Activated T-cell treated with anti-CD3 and anti-CD28 coated beads, Interleukin-2, amount 50 U/mL, for 4 hours (primary cell): ENCODE results near the gene APLP1. TPM values are rescaled to one million over a fixed set of nuclear protein-coding genes. Genes with fewer than 3 reads are reported as not detected.

ENCODE experiments used
- ATAC-seq, 2 donors: fragments of 200-7000 bp; cut with Tn5 transposase; one replicate each; pipeline ENCODE4 v1.10.0; 2021
- DNase-seq: peaks from one replicate; pipeline ENCODE4 v3.0.0-alpha.2; 2020
- H3K27me3 Mint-ChIP-seq: one replicate; pipeline ENCODE4 v1.8.0; 2021; ENCODE audit warnings: low read depth, mixed read lengths
- H3K36me3 Mint-ChIP-seq: one replicate; pipeline ENCODE4 v1.8.0; 2022; ENCODE audit warnings: mixed read lengths; ENCODE audit not compliant: insufficient read depth
- H3K4me1 Mint-ChIP-seq: one replicate; pipeline ENCODE4 v1.8.0; 2021; ENCODE audit warnings: low read depth, mixed read lengths
- H3K4me3 Mint-ChIP-seq: one replicate; pipeline ENCODE4 v1.8.0; 2021; ENCODE audit warnings: mild to moderate bottlenecking, moderate library complexity, mixed read lengths
- H3K9me3 Mint-ChIP-seq: one replicate; pipeline ENCODE4 v1.8.0; 2021; ENCODE audit warnings: mixed read lengths
- total RNA-seq, 3 donors: library from RNA; stranded (reverse); gene quantifications; one replicate each; pipeline ENCODE4 v1.2.1, GENCODE V29; 2021

APLP1 gene
- total RNA-seq, 3 donors from 2014 or later: 0.24 to 0.34 TPM; not detected in 1

- Mint-ChIP-seq H3K27me3 (no peaks in the 10 kb centered on the region), H3K4me3 (no peak overlapping the region), H3K36me3 (no peaks in the 10 kb centered on the region), H3K9me3 (no peaks in the 10 kb centered on the region), H3K4me1 (peaks cover 13% of the 10 kb centered on the region)
- DNase-seq (no peak), ATAC-seq (no peak)
Observed at GRCh38 chr19:35915443-35915842, 47.1 kb downstream of the APLP1 start.

DNA sequence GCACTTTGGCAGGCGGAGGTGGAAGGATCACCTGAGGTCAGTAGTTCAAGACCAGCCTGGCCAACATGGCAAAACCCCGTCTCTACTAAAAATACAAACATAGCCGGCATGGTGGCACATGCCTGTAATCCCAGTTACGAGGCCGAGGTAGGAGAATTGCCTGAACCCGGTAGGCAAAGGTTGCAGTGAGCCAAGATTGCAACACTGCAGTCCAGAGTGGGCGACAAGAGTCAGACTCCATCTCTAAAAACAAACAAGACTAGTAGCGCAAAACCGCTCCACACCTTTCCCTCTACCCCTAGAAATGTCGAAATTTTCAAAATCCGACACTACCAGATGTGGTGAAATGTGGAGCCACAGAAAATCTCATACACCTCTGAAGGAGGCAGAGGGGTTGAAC lies 50.9 kb downstream of the APLP1 start:
- Mint-ChIP-seq H3K9me3 (no peaks in the 10 kb centered on the region), H3K27me3 (no peaks in the 10 kb centered on the region), H3K4me1 (no peaks in the 10 kb centered on the region), H3K36me3 (no peaks in the 10 kb centered on the region), H3K4me3 (no peak overlapping the region)
- ATAC-seq (no peak), DNase-seq (no peak)

- H3K27me3 Mint-ChIP-seq: no peaks in the 10 kb centered on the region
Observed at GRCh38 chr19:35921012-35921411, 52.6 kb downstream of the APLP1 start.

GRCh38 chr19:35925501-35925900 lies 57.1 kb downstream of the APLP1 start:
- Mint-ChIP-seq H3K9me3 (peaks cover 4% of the 10 kb centered on the region), H3K4me1 (peaks cover 14% of the 10 kb centered on the region), H3K4me3 (no peak overlapping the region), H3K36me3 (no peaks in the 10 kb centered on the region), H3K27me3 (no peaks in the 10 kb centered on the region)
- ATAC-seq (no peak), DNase-seq (no peak)

More at GRCh38 chr19:35921012-35921411, 52.6 kb downstream of the APLP1 start:
- no peak for DNase-seq
- Mint-ChIP-seq H3K4me3 (no peak overlapping the region), H3K36me3 (no peaks in the 10 kb centered on the region), H3K4me1 (no peaks in the 10 kb centered on the region), H3K9me3 (peaks cover 3% of the 10 kb centered on the region)
- ATAC-seq: no peak

DNA sequence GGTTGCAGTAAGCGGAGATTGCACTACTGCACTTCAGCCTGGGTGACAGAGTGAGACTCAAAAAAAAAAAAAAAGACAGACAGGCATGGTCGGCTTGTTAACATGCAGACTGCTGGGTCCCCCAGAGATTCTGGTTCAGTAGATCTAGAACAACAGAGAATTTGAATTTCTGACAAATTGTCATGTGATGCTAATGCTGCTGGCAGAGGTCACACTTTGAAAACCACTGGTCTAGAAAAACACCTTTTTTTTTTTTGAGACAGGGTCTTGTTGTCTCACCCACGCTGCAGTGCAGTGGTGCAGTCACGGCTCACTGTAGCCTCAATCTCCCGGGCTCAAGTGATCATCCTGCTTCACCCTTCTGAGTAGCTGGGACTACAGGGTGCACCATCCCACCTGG lies 60.1 kb downstream of the APLP1 start:
- Mint-ChIP-seq H3K27me3 (no peaks in the 10 kb centered on the region), H3K4me3 (no peak overlapping the region), H3K9me3 (peaks cover 4% of the 10 kb centered on the region), H3K4me1 (peaks cover 24% of the 10 kb centered on the region), H3K36me3 (no peaks in the 10 kb centered on the region)
- DNase-seq (no peak), ATAC-seq (no peak)

Other genes with a start within 250 kb of the APLP1 start
- 100 to 1,000 TPM; 136 to 153 (median 139) TPM for gene RBM42, start 239.5 kb upstream of the APLP1 start, total RNA-seq
- 1 to 10 TPM in 1 of 3 donors, under 1 TPM in 2; 0.16 to 1.2 (median 0.56) TPM for gene ETV2, start 226.8 kb upstream of the APLP1 start, total RNA-seq
- 100 to 1,000 TPM; 462 to 480 (median 465) TPM for gene COX6B1, start 220.3 kb upstream of the APLP1 start, total RNA-seq
- gene UPK1A, start 202.1 kb upstream of the APLP1 start, total RNA-seq: under 1 TPM; 0.22 to 0.26 (median 0.23) TPM
- 100 to 1,000 TPM in 2 of 3 donors, 10 to 100 TPM in 1; 90.8 to 136 (median 101) TPM for gene ZBTB32, start 164.0 kb upstream of the APLP1 start, total RNA-seq
- gene KMT2B, start 150.6 kb upstream of the APLP1 start, total RNA-seq: 10 to 100 TPM; 64.1 to 74.8 (median 74.5) TPM
- gene IGFLR1, start 126.1 kb upstream of the APLP1 start, total RNA-seq: 10 to 100 TPM; 24.0 to 32.7 (median 29.8) TPM
- 10 to 100 TPM; 18.9 to 25.2 (median 19.4) TPM for gene U2AF1L4, start 123.2 kb upstream of the APLP1 start, total RNA-seq
- gene PSENEN, start 122.9 kb upstream of the APLP1 start, total RNA-seq: 10 to 100 TPM; 46.1 to 49.3 (median 47.9) TPM
- gene LIN37, start 120.0 kb upstream of the APLP1 start, total RNA-seq: 1 to 10 TPM; 5.8 to 6.4 (median 6.4) TPM
- gene HSPB6, start 111.5 kb upstream of the APLP1 start, total RNA-seq: under 1 TPM; 0.22 to 0.46 (median 0.37) TPM
- gene PROSER3, start 110.4 kb upstream of the APLP1 start, total RNA-seq: 10 to 100 TPM; 27.2 to 33.7 (median 27.3) TPM
- 1 to 10 TPM; 5.5 to 6.9 (median 6.2) TPM for gene ARHGAP33, start 93.0 kb upstream of the APLP1 start, total RNA-seq
- not detected for gene PRODH2, start 55.7 kb upstream of the APLP1 start, total RNA-seq
- gene NPHS1, start 16.1 kb upstream of the APLP1 start, total RNA-seq: under 1 TPM in 2 of 3 donors, not detected in 1; 0.13 to 0.16 TPM
- gene KIRREL2, start 11.7 kb upstream of the APLP1 start, total RNA-seq: under 1 TPM; 0.24 to 0.92 (median 0.86) TPM
- 100 to 1,000 TPM; 138 to 149 (median 142) TPM for gene NFKBID, start 32.0 kb downstream of the APLP1 start, total RNA-seq
- 10 to 100 TPM; 22.6 to 37.1 (median 24.0) TPM for gene HCST, start 34.0 kb downstream of the APLP1 start, total RNA-seq
- gene TYROBP, start 39.7 kb downstream of the APLP1 start, total RNA-seq: under 1 TPM in 2 of 3 donors, not detected in 1; 0.52 to 0.69 TPM
- gene LRFN3, start 67.8 kb downstream of the APLP1 start, total RNA-seq: 10 to 100 TPM; 14.1 to 15.3 (median 14.4) TPM
- 10 to 100 TPM; 27.3 to 29.7 (median 28.0) TPM for gene SDHAF1, start 126.6 kb downstream of the APLP1 start, total RNA-seq
- gene SYNE4, start 140.2 kb downstream of the APLP1 start, total RNA-seq: 1 to 10 TPM in 2 of 3 donors, under 1 TPM in 1; 0.92 to 1.4 (median 1.2) TPM
- 10 to 100 TPM; 33.1 to 38.2 (median 36.1) TPM for gene ALKBH6, start 145.6 kb downstream of the APLP1 start, total RNA-seq
- 1 to 10 TPM in 1 of 3 donors, under 1 TPM in 2; 0.33 to 1.4 (median 0.58) TPM for gene CLIP3, start 164.3 kb downstream of the APLP1 start, total RNA-seq
- gene THAP8, start 185.7 kb downstream of the APLP1 start, total RNA-seq: 1 to 10 TPM in 1 of 3 donors, under 1 TPM in 2; 0.76 to 1.2 (median 0.90) TPM
- 10 to 100 TPM; 10.3 to 14.6 (median 12.5) TPM for gene WDR62, start 186.3 kb downstream of the APLP1 start, total RNA-seq
- not detected for gene OVOL3, start 242.6 kb downstream of the APLP1 start, total RNA-seq
- gene POLR2I, start 246.3 kb downstream of the APLP1 start, total RNA-seq: 100 to 1,000 TPM; 139 to 165 (median 159) TPM
- 100 to 1,000 TPM; 155 to 173 (median 157) TPM for gene TBCB, start 246.9 kb downstream of the APLP1 start, total RNA-seq